ENCODE data around the gene TRIM2. TPM values are rescaled to one million over a fixed set of nuclear protein-coding genes. Genes with fewer than 3 reads are reported as not detected.

TRIM2 gene
- total RNA-seq, 1 experiment from 2014 or later: 18.9 TPM

- Histone ChIP-seq H3K4me3 (ENCODE audit: low read length) (no peak overlapping the region), H2AFZ (ENCODE audit: low read length) (no peak overlapping the region), H3F3A (ENCODE audit: low read length, unreplicated experiment) (no peaks in the 10 kb centered on the region), H3K9me2 (replicated peaks; ENCODE audit: low read length) (no peaks in the 10 kb centered on the region), H3K27me3 (ENCODE audit: low read length) (no peaks in the 10 kb centered on the region), H3K79me2 (ENCODE audit: low read length) (no peaks in the 10 kb centered on the region), H4K20me1 (ENCODE audit: low read length) (no peaks in the 10 kb centered on the region), H3K4me1 (ENCODE audit: insufficient read depth, low read length) (no peaks in the 10 kb centered on the region), H3K9me3 (ENCODE audit: low read length) (no peaks in the 10 kb centered on the region), H3K27ac (ENCODE audit: low read length) (no peak overlapping the region), H3K4me2 (ENCODE audit: low read length) (no peak overlapping the region), H3K9ac (ENCODE audit: low read length) (no peak overlapping the region), H3K36me3 (ENCODE audit: low read depth, low read length) (no peaks in the 10 kb centered on the region; the same call in 1 of the 2 replicates)
- intact Hi-C loops (cut with micrococcal nuclease): no loop called here
- ATAC-seq (no peak), DNase-seq (no peak)
- BruUV-seq (replicated peaks): no TSS peak
- ChIA-PET CTCF (no interaction called here), POLR2A (ENCODE audit: unreplicated experiment) (no interaction called here)
- TF ChIP-seq CTCF (conservative IDR thresholded peaks at IDR 0.05; ENCODE audit: low read depth, low read length): no peak
- TF ChIP-seq EZH2phosphoT487 (IDR thresholded peaks at IDR 0.05; ENCODE audit: borderline replicate concordance, low read length): no peak
- no peak for TF ChIP-seq EZH2 (IDR thresholded peaks at IDR 0.05; ENCODE audit: low read length, unreplicated experiment)
Measured at GRCh38 chr4:153267890-153268289, 63.6 kb downstream of the TRIM2 start.

DNA sequence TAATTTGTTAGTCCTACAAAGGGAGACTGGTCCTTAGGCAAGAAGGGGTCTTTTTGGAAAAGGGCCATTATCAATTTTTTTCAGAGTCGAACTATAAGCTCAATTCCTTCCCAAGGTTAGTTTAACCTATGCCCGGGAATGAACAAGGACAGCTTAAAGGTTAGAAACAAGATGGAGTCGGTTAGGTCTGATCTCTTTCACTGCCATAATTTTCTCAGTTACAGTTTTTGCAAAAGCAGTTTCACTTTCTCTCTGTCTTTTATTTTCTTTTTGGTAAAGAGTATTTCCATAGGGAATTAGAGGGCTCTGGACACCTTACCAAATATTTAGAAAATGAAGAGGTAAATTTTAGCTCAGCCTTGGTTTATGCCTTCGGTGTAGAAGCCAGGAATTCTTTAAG, 64.1 kb downstream of the TRIM2 start:
- no peaks in the 10 kb centered on the region; the same call in 1 of the 2 replicates for H3K36me3 ChIP-seq (ENCODE audit: low read depth, low read length)
- BruUV-seq (replicated peaks): no TSS peak
- no peak overlapping the region for H3K4me2 ChIP-seq (ENCODE audit: low read length)
- no peaks in the 10 kb centered on the region for H3K27me3 ChIP-seq (ENCODE audit: low read length)
- H2AFZ ChIP-seq (ENCODE audit: low read length): no peak overlapping the region
- TF ChIP-seq EZH2phosphoT487 (IDR thresholded peaks at IDR 0.05; ENCODE audit: borderline replicate concordance, low read length): no peak
- no peak for TF ChIP-seq EZH2 (IDR thresholded peaks at IDR 0.05; ENCODE audit: low read length, unreplicated experiment)
- no peak for ATAC-seq
- no peaks in the 10 kb centered on the region for H4K20me1 ChIP-seq (ENCODE audit: low read length)
- intact Hi-C loops (cut with micrococcal nuclease): no loop called here
- H3F3A ChIP-seq (ENCODE audit: low read length, unreplicated experiment): no peaks in the 10 kb centered on the region
- no peaks in the 10 kb centered on the region for H3K4me1 ChIP-seq (ENCODE audit: insufficient read depth, low read length)
- POLR2A ChIA-PET (ENCODE audit: unreplicated experiment): no interaction called here
- no peak overlapping the region for H3K4me3 ChIP-seq (ENCODE audit: low read length)
- no peaks in the 10 kb centered on the region for H3K9me2 ChIP-seq (replicated peaks; ENCODE audit: low read length)
- no peak overlapping the region for H3K9ac ChIP-seq (ENCODE audit: low read length)
- CTCF ChIA-PET: no interaction called here
- DNase-seq: no peak
- no peaks in the 10 kb centered on the region for H3K9me3 ChIP-seq (ENCODE audit: low read length)
- H3K27ac ChIP-seq (ENCODE audit: low read length): no peak overlapping the region
- no peaks in the 10 kb centered on the region for H3K79me2 ChIP-seq (ENCODE audit: low read length)

DNA sequence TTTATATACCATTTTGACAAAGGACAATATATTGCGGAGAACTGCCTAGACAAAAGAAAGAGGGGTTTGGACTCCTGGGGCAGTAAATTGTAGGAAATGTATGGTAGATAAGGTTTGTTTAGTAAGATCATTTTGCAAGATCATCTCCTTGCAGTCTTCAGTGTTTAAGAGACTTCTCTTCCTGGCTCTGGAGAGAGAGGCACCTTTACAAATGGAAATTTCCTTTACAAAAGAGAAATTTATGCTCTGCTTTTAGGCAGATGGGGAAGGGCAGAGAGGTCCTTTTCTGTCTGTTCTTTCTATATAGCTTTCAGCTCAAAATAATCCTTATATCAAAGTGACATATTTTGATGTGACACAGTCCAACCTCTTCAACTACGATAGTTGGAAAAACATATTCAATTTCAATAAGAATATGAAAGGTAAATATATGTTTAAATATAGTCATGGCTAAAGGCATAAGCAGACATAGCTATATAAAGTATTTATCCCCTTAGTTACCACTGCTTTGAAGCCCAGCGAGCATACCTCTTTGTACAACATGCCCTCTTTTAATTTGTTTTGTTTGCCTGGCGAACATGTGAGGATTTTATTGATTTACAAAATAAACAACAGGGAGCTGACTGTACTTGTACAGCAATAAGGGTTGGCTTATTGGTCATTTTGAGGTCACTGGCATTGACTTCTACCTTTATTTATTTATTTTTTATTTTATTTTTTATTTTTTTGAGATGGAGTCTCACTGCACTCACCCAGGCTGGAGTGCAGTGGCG, 65.2 kb downstream of the TRIM2 start:
- H3F3A ChIP-seq (ENCODE audit: low read length, unreplicated experiment): no peaks in the 10 kb centered on the region
- H3K4me3 ChIP-seq (ENCODE audit: low read length): no peak overlapping the region
- no peak for DNase-seq
- no peaks in the 10 kb centered on the region for H3K9me2 ChIP-seq (replicated peaks; ENCODE audit: low read length)
- no peaks in the 10 kb centered on the region; the same call in 1 of the 2 replicates for H3K36me3 ChIP-seq (ENCODE audit: low read depth, low read length)
- no peaks in the 10 kb centered on the region for H4K20me1 ChIP-seq (ENCODE audit: low read length)
- no peaks in the 10 kb centered on the region for H3K9me3 ChIP-seq (ENCODE audit: low read length)
- no TSS peak for BruUV-seq (replicated peaks)
- peak; percentile 83 for ATAC-seq
- TF ChIP-seq EZH2 (IDR thresholded peaks at IDR 0.05; ENCODE audit: low read length, unreplicated experiment) (no peak), EZH2phosphoT487 (IDR thresholded peaks at IDR 0.05; ENCODE audit: borderline replicate concordance, low read length) (no peak), CTCF (conservative IDR thresholded peaks at IDR 0.05; ENCODE audit: low read depth, low read length) (no peak)
- H3K27ac ChIP-seq (ENCODE audit: low read length): no peak overlapping the region
- no peak overlapping the region for H3K9ac ChIP-seq (ENCODE audit: low read length)
- POLR2A ChIA-PET (ENCODE audit: unreplicated experiment): no interaction called here
- no peaks in the 10 kb centered on the region for H3K27me3 ChIP-seq (ENCODE audit: low read length)
- H3K4me1 ChIP-seq (ENCODE audit: insufficient read depth, low read length): no peaks in the 10 kb centered on the region
- H2AFZ ChIP-seq (ENCODE audit: low read length): no peak overlapping the region
- CTCF ChIA-PET: interaction anchor here (0.7 kb wide), 1 partner anchor 415 kb away, joined by 3 read pairs; no protein-coding TSS in a partner anchor
- no peak overlapping the region for H3K4me2 ChIP-seq (ENCODE audit: low read length)
- no peaks in the 10 kb centered on the region for H3K79me2 ChIP-seq (ENCODE audit: low read length)
- intact Hi-C loops (cut with micrococcal nuclease): no loop called here

Data from PC-3 (cell line).